Spinal cord (tissue), 10 donors: ENCODE data around the gene CDHR3. TPM values are rescaled to one million over a fixed set of nuclear protein-coding genes. Genes with fewer than 3 reads are reported as not detected.

Experiments
- DNase-seq, 6 donors: peaks; one replicate each; pipeline versions ENCODE4 v3.0.0 to v3.0.0-alpha.2; 2013 to 2015; ENCODE audit warnings: low spot score in 6 of 6, low read depth in 4 of 6
- H3K27ac ChIP-seq: one replicate; pipeline ENCODE4 v1.5.1; 2013; ENCODE audit warnings: low read depth, low read length, control low read depth
- H3K27me3 ChIP-seq: one replicate; pipeline ENCODE4 v1.6.1; 2013; ENCODE audit warnings: low read length; ENCODE audit not compliant: control insufficient read depth, insufficient read depth
- H3K36me3 ChIP-seq: one replicate; pipeline ENCODE4 v1.6.1; 2013; ENCODE audit warnings: low read length; ENCODE audit not compliant: control insufficient read depth, insufficient read depth
- H3K4me1 ChIP-seq: one replicate; pipeline ENCODE4 v1.6.1; 2013; ENCODE audit warnings: low read length; ENCODE audit not compliant: control insufficient read depth, insufficient read depth
- H3K4me3 ChIP-seq: one replicate; pipeline ENCODE4 v1.5.1; 2013; ENCODE audit warnings: low read depth, low read length, control low read depth
- H3K9me3 ChIP-seq: one replicate; pipeline ENCODE4 v1.6.1; 2013; ENCODE audit warnings: low read length; ENCODE audit not compliant: control insufficient read depth, insufficient read depth
- WGBS: methylation state at CpG from one replicate; pipeline ENCODE4 v1.1.5; 2013; ENCODE audit warnings: missing lambda C conversion rate; ENCODE audit not compliant: insufficient coverage; 5-methylcytosine and 5-hydroxymethylcytosine counted together
- long read RNA-seq, 4 donors: transcript quantifications; one replicate each; lab custom pipeline, GENCODE V29; 2026
- polyA plus RNA-seq, 2 donors: library from polyadenylated mRNA; unstranded; fragments of 120-200 nt; gene quantifications; one replicate each; pipeline ENCODE4 v1.2.1, GENCODE V29; 2013; ENCODE audit not compliant: insufficient read length in 2 of 2
- total RNA-seq, 2 donors: library from RNA; depleted of rRNA in 1 of 2; stranded (reverse); fragments of 120-200 nt in 1 of 2; fragments of >200 nt in 1 of 2; gene quantifications; one replicate each; pipeline versions ENCODE4 v1.2.3 to v1.2.4, GENCODE V29; 2013 to 2014
- donor health status: healthy.

CDHR3 gene, protein sequence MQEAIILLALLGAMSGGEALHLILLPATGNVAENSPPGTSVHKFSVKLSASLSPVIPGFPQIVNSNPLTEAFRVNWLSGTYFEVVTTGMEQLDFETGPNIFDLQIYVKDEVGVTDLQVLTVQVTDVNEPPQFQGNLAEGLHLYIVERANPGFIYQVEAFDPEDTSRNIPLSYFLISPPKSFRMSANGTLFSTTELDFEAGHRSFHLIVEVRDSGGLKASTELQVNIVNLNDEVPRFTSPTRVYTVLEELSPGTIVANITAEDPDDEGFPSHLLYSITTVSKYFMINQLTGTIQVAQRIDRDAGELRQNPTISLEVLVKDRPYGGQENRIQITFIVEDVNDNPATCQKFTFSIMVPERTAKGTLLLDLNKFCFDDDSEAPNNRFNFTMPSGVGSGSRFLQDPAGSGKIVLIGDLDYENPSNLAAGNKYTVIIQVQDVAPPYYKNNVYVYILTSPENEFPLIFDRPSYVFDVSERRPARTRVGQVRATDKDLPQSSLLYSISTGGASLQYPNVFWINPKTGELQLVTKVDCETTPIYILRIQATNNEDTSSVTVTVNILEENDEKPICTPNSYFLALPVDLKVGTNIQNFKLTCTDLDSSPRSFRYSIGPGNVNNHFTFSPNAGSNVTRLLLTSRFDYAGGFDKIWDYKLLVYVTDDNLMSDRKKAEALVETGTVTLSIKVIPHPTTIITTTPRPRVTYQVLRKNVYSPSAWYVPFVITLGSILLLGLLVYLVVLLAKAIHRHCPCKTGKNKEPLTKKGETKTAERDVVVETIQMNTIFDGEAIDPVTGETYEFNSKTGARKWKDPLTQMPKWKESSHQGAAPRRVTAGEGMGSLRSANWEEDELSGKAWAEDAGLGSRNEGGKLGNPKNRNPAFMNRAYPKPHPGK
- total RNA-seq (10 to 100 TPM in 1 of 2 donors, 1 to 10 TPM in 1; 9.0 to 13.6 TPM), polyA plus RNA-seq (10 to 100 TPM; 22.4 to 27.3 TPM)
- long read RNA-seq, donor 1, result 0 reads
- long read RNA-seq, donor 2, result 0 reads
- long read RNA-seq, donor 3, result 0 reads
- long read RNA-seq, donor 4, partial matches to known transcripts, result 0 of 1 reads
- long read RNA-seq, donor 4, other reads (novel, unspliced or antisense), result 0 of 1 reads

DNA sequence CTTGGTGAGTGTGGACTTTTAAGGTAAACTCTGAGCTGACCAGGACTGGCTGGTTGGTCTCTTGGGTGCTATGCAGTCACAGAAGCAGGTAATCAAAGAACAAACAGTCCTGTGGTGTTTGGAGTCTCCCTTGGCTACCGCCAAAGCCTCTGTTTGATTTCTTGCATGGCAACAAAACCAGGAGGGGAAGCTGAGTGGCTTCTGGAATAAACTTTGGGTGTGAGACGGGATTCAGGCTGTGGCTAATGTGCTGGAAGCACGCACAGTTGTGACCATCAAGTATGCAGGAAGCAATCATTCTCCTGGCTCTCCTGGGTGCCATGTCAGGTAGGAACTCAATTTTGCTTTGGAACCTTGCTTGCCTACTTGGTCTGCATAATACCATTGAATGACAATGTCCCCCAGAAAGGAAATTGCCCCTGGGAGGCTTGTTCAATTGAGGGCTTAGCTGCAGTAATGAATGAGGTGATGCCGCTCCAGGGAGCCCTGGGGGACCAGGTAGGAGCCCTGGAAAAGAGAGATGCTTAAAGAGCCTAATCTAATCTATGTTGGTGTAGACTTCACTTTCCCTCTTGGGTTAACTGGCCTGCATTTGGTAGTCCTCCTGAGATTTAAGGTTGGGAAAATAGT lies at the start of gene CDHR3:
Gene CDHR3, plus strand, starts transcription at position 227 of the 630 bp plus-strand sequence. Its CDS starts 55 bp downstream, at position 282.
- 82% methylated on average over 4 of the region's 4 CpGs for WGBS
- Histone ChIP-seq H3K27ac (no peak within 1 kb of the TSS), H3K9me3 (no peaks in the 10 kb centered on the region), H3K4me3 (no peak within 1 kb of the TSS), H3K27me3 (no peaks in the 10 kb centered on the region), H3K4me1 (no peaks in the 10 kb centered on the region), H3K36me3 (no peaks in the 10 kb centered on the region)
- no peak for DNase-seq

DNA sequence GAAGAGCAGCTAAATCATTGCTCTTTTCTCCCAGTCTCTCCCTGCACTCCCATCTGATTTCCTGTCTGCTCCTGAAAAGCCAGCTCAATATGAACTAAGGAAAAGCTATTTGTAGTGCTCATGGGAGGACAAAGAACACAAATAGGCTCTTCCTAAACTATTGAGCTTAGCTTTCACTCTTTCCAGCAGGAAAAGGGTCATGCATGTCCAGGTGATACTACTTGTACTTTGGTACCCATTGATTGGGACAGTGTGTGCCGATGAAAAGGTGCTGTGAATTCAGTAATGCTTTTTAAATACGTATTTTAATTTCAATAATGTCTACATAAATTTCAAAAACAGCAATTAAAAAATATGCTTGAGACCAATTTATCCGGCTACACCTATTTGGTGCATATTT lies 49.1 kb upstream of the CDHR3 start:
- WGBS, result no CpG with 5 or more reads among the region's 3 CpGs
- no peaks in the 10 kb centered on the region for H3K4me1 ChIP-seq
- peaks cover 5% of the 10 kb centered on the region for H3K9me3 ChIP-seq
- H3K27ac ChIP-seq, result no peak overlapping the region
- DNase-seq, result no peak
- H3K36me3 ChIP-seq, result peaks cover 2% of the 10 kb centered on the region
- no peak overlapping the region for H3K4me3 ChIP-seq
- no peaks in the 10 kb centered on the region for H3K27me3 ChIP-seq

DNA sequence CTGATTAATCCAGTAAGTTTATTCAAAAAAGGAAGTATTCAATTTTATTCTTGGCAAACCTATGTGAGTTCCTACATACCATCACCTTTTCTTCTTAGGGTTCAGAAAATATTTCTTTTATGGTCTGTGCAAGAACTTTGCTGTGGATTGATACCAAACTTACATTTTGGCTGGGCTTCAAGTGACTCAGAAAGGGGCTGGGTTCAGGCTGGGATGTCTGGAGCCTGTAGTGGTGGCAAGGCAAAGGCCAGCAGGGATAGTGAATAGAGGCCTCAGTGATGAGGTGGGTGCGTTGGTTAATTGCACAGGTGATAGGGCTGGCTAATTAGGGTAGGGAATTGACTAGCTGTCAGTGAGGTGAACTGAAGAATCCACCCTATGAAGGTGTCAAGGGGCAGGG lies 46.5 kb upstream of the CDHR3 start:
- H3K4me1 ChIP-seq, result no peaks in the 10 kb centered on the region
- H3K36me3 ChIP-seq, result no peaks in the 10 kb centered on the region
- H3K27me3 ChIP-seq, result no peaks in the 10 kb centered on the region
- WGBS, result 87% methylated on average over 1 of the region's 1 CpG
- no peaks in the 10 kb centered on the region for H3K9me3 ChIP-seq
- H3K4me3 ChIP-seq, result no peak overlapping the region
- DNase-seq, result no peak
- H3K27ac ChIP-seq, result no peak overlapping the region

DNA sequence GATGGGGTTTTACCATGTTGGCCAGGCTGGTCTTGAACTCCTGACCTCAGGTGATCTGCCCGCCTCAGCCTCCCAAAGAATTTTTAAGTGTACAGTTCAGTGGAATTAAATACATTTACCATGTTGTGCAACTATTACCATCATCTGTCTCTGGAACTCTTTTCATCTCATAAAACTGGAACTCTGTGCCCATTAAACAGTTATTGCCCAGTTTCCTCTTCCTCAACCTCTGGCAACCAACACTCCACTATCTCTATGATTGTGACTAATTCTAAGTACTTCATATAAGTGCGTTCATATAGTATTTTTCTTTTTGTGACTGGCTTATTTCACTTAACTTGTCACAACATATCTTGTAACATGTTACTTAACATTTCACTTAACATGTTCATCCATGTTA lies 45.4 kb upstream of the CDHR3 start:
- Histone ChIP-seq H3K4me1 (no peaks in the 10 kb centered on the region), H3K27me3 (no peaks in the 10 kb centered on the region), H3K9me3 (no peaks in the 10 kb centered on the region), H3K27ac (no peak overlapping the region), H3K4me3 (no peak overlapping the region), H3K36me3 (no peaks in the 10 kb centered on the region)
- no CpG with 5 or more reads among the region's 2 CpGs for WGBS
- no peak for DNase-seq

DNA sequence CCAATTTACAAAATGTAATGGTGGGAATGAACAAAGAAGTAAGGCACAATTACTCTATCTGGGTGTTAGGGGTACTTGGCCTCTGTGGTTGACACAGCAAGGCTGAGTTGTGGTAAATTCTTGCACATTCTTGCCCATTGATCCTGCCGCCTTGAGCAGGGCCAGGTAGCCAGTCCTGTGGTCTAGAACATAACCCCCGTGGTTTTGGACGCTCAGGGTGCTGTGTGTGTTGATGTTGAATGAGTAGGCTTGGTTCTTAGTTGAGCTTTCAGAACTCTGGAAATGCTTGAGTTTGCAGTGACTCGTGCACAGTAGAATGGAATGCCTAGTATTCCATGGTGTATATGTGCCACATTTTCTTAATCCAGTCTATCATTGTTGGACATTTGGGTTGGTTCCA lies 42.3 kb upstream of the CDHR3 start:
- no peak overlapping the region for H3K27ac ChIP-seq
- WGBS, result 96% methylated on average over 3 of the region's 4 CpGs
- no peak for DNase-seq
- H3K36me3 ChIP-seq, result no peaks in the 10 kb centered on the region
- H3K9me3 ChIP-seq, result peaks cover 6% of the 10 kb centered on the region
- H3K4me1 ChIP-seq, result no peaks in the 10 kb centered on the region
- no peaks in the 10 kb centered on the region for H3K27me3 ChIP-seq
- H3K4me3 ChIP-seq, result no peak overlapping the region

DNA sequence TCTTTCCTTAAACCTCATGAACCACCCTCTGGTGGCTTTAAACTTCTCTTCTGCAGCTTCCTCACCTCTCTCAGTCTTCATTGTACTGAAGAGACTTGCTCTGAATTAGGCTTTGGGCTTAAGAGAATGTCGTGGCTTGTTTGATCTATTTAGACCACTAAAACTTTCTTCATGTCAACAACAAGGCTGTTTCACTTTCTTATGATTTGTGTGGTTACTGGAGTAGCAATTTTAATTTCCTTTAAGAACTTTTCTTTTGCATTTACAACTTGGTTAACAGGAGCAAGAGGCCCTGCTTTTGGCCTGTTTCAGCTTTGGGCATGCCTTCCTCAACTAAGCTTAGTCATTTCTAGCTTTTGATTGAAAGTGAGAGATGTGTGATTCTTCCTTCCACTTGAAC lies 38.1 kb upstream of the CDHR3 start:
- H3K4me1 ChIP-seq, result no peaks in the 10 kb centered on the region
- no peaks in the 10 kb centered on the region for H3K36me3 ChIP-seq
- DNase-seq, result no peak
- no CpG with 5 or more reads among the region's 1 CpG for WGBS
- no peak overlapping the region for H3K4me3 ChIP-seq
- H3K27me3 ChIP-seq, result no peaks in the 10 kb centered on the region
- H3K9me3 ChIP-seq, result peaks cover 6% of the 10 kb centered on the region
- H3K27ac ChIP-seq, result no peak overlapping the region

DNA sequence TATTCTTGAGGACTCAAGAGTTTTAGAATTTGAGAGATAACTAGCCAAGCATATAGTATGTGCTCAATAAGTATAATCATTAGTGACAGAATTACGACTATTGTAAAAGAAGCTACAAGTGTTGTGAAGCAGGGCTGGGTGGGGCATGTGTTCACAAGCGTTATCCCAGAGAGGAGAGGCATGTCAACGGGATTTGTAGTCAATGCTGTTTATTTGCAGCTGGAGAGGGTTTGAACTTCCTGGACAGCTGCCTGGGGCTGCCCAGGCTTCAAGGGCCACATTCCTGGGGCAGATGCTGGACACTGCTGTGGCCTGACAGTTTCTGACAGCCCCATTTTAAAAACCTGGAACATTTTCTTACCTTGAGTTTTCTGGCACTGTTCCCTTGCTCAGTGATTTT lies 36.9 kb upstream of the CDHR3 start:
- DNase-seq, result no peak
- Histone ChIP-seq H3K4me1 (no peaks in the 10 kb centered on the region), H3K27ac (no peak overlapping the region), H3K9me3 (peaks cover 6% of the 10 kb centered on the region), H3K36me3 (no peaks in the 10 kb centered on the region), H3K27me3 (no peaks in the 10 kb centered on the region), H3K4me3 (no peak overlapping the region)
- WGBS, result 62% methylated on average over 3 of the region's 3 CpGs

DNA sequence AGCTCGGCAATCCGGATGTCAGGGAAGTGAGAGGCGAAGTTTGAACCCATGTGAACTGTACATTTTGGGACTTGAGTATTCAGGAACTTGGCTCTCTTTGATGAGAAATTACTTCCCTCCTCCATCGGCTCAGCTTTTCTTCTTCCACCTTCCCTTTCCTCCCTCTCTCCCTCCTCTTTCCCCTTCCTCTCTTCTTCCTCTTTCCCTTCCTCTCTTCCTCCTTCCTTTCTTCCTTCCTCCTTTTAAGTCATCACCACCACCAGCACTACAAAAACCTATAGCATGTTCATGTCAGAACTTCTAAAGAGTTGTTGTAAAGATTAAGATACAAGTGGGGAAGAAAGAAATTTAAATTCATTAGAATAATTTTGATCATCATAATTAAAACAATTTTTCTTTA lies 31.9 kb upstream of the CDHR3 start:
- Histone ChIP-seq H3K9me3 (no peaks in the 10 kb centered on the region), H3K27me3 (no peaks in the 10 kb centered on the region), H3K27ac (no peak overlapping the region), H3K4me1 (peaks cover 7% of the 10 kb centered on the region), H3K4me3 (no peak overlapping the region), H3K36me3 (no peaks in the 10 kb centered on the region)
- DNase-seq, result no peak
- 78% methylated on average over 1 of the region's 4 CpGs for WGBS

DNA sequence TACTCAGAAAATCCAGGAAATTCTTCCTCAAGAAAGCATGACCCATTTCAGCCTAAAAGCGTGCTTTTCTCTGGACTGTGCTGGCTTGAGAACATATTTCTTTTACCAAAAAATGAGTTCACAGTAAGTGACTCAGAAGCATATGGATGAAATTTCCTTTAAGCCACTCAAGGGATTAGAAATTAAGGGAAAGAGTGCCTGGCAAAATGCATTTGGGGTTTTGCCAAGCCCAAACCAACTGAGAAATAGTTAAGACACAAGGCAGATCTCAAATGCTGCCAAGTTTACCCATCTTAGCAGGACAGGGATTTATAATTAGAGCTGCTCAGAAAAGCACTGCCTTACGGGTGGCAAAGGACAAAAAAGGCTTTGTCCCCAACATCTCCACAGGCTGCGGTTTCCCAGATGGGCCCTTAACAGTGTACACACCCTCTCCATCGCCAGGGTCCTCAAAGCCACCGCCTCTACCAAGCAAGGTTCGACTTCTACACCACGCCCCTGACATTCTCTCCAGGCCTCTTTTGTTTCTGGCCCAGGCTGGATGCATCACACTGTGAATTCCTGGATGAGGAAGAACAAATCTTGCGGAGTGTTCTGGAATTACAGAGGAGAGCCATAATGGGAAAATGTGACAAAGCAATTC lies 30.1 kb upstream of the CDHR3 start:
- Histone ChIP-seq H3K36me3 (no peaks in the 10 kb centered on the region), H3K4me3 (no peak overlapping the region), H3K4me1 (peaks cover 7% of the 10 kb centered on the region), H3K27ac (no peak overlapping the region), H3K27me3 (no peaks in the 10 kb centered on the region), H3K9me3 (no peaks in the 10 kb centered on the region)
- 20% methylated on average over 5 of the region's 8 CpGs for WGBS
- DNase-seq, result peak in 5 of 6 donors; percentile 9 to 90 (median 40)
